Stimulated activated CD8-positive, alpha-beta memory T cell treated with anti-CD3 and anti-CD28 coated beads, Interleukin-2, amount 100 ng/mL, for 48 hours (primary cell): Measurements from ENCODE around the gene TMEM163.
"Not testable (repeated sequence)": the region's sequence is repeated elsewhere in the genome, so short reads cannot be mapped to it uniquely, and the experiment has no call there.

Experiments
- DNase-seq, 2 donors: peaks; one replicate each; pipeline ENCODE4 v3.0.0-alpha.2; 2020; ENCODE audit warnings: low read depth in 2 of 2

The TMEM163 gene

GRCh38 chr2:134718817-134719814 lies at the start of gene TMEM163:
Gene TMEM163, minus strand, starts transcription at chr2:134719000.
- DNase-seq: peak in 1 of 2 donors; percentile 14

- DNase-seq: no peak
Observed at GRCh38 chr2:134766583-134766982, 47.8 kb upstream of the TMEM163 start.

- no peak for DNase-seq
Observed at GRCh38 chr2:134765987-134766386, 47.2 kb upstream of the TMEM163 start.

- no peak for DNase-seq
Observed at GRCh38 chr2:134764164-134764563, 45.4 kb upstream of the TMEM163 start.

- DNase-seq: no peak
Observed at GRCh38 chr2:134763164-134763710, 44.4 kb upstream of the TMEM163 start.

GRCh38 chr2:134762508-134762907 lies 43.7 kb upstream of the TMEM163 start:
- DNase-seq: no peak

GRCh38 chr2:134760385-134760784 lies 41.6 kb upstream of the TMEM163 start:
- no peak for DNase-seq

GRCh38 chr2:134758633-134759032 lies 39.8 kb upstream of the TMEM163 start:
- no peak for DNase-seq

- DNase-seq: not testable (repeated sequence)
Observed at GRCh38 chr2:134751981-134752380, 33.2 kb upstream of the TMEM163 start.

- no peak for DNase-seq
Observed at GRCh38 chr2:134745546-134745945, 26.7 kb upstream of the TMEM163 start.

- peak in 1 of 2 donors; percentile 1 for DNase-seq
Observed at GRCh38 chr2:134745023-134745422, 26.2 kb upstream of the TMEM163 start.

GRCh38 chr2:134739879-134740301 lies 21.1 kb upstream of the TMEM163 start:
- no peak for DNase-seq

- no peak for DNase-seq
Observed at GRCh38 chr2:134739236-134739878, 20.6 kb upstream of the TMEM163 start.

GRCh38 chr2:134738141-134738870 lies 19.5 kb upstream of the TMEM163 start:
- no peak for DNase-seq

- no peak for DNase-seq
Observed at GRCh38 chr2:134737671-134738070, 18.9 kb upstream of the TMEM163 start.

GRCh38 chr2:134736167-134736880 lies 17.5 kb upstream of the TMEM163 start:
- DNase-seq: no peak

- no peak for DNase-seq
Observed at GRCh38 chr2:134728163-134728562, 9.4 kb upstream of the TMEM163 start.

GRCh38 chr2:134727385-134727784 lies 8.6 kb upstream of the TMEM163 start:
- DNase-seq: no peak

- no peak for DNase-seq
Observed at GRCh38 chr2:134726645-134727044, 7.8 kb upstream of the TMEM163 start.

GRCh38 chr2:134725876-134726275 lies 7.1 kb upstream of the TMEM163 start:
- no peak for DNase-seq

GRCh38 chr2:134724341-134724740 lies 5.5 kb upstream of the TMEM163 start:
- no peak for DNase-seq
